MCF 10A (cell line): ENCODE measurements around the gene CTBP2. TPM values are rescaled to one million over a fixed set of nuclear protein-coding genes. Genes with fewer than 3 reads are reported as not detected.

ENCODE experiments used
- BruUV-seq: library from RNA; stranded (reverse); fragments of 400-500 nt; replicated peaks from 2 replicates; lab custom pipeline; 2021; lab: Mats Ljungman, UMichigan
- CTCF ChIA-PET: fragments of 300-600 bp; sonication (Branson Sonifier 250); formaldehyde crosslinking; extraction: SDS; loops from one replicate; lab custom pipeline; 2021; ENCODE audit warnings: antibody characterized with exemption, inconsistent platforms; lab: Yijun Ruan, JAX
- POLR2A ChIA-PET: fragments of 300-600, 350-650 bp; sonication (Branson Sonifier 250); formaldehyde crosslinking; extraction: SDS; loops from one replicate; lab custom pipeline; 2020; ENCODE audit warnings: antibody characterized with exemption, inconsistent platforms; lab: Yijun Ruan, JAX
- DNase-seq: peaks from one replicate; pipeline ENCODE4 v3.0.0-alpha.2; 2018; ENCODE audit not compliant: unreplicated experiment
- H3K27ac Mint-ChIP-seq: one replicate; pipeline ENCODE4 v1.8.0; 2022; ENCODE audit warnings: mild to moderate bottlenecking, low read depth, mixed read lengths; ENCODE audit not compliant: unreplicated experiment
- H3K27me3 Mint-ChIP-seq: one replicate; pipeline ENCODE4 v1.8.0; 2022; ENCODE audit warnings: mixed read lengths; ENCODE audit not compliant: insufficient read depth, unreplicated experiment
- H3K36me3 Mint-ChIP-seq: one replicate; pipeline ENCODE4 v1.8.0; 2022; ENCODE audit warnings: mild to moderate bottlenecking, moderate library complexity, mixed read lengths; ENCODE audit not compliant: insufficient read depth, unreplicated experiment
- H3K4me1 Mint-ChIP-seq: one replicate; pipeline ENCODE4 v1.8.0; 2022; ENCODE audit warnings: mixed read lengths; ENCODE audit not compliant: insufficient read depth, unreplicated experiment
- H3K4me3 Mint-ChIP-seq: one replicate; pipeline ENCODE4 v1.8.0; 2022; ENCODE audit warnings: mild to moderate bottlenecking, moderate library complexity, mixed read lengths; ENCODE audit not compliant: unreplicated experiment
- H3K9me3 Mint-ChIP-seq: one replicate; pipeline ENCODE4 v1.8.0; 2022; ENCODE audit warnings: mixed read lengths; ENCODE audit not compliant: unreplicated experiment
- CTCF ChIP-seq: fragments of 200-600 bp; IDR thresholded peaks from one replicate; pipeline ENCODE4 v1.8.0; 2022; ENCODE audit warnings: antibody characterized with exemption, mild to moderate bottlenecking; ENCODE audit not compliant: unreplicated experiment
- intact Hi-C: fragments of 100-400 bp; cut with micrococcal nuclease; formaldehyde crosslinking; loops from 2 replicates; pipeline ENCODE4 v1.14.1; 2022
- total RNA-seq: library from RNA; stranded (reverse); gene quantifications from 2 replicates; pipeline ENCODE4 v1.2.3, GENCODE V29; 2022

The CTBP2 gene
- total RNA-seq, 1 experiment from 2014 or later: 152 TPM

GRCh38 chr10:124994573-124995473 lies 165.5 kb downstream of the CTBP2 start:
- Mint-ChIP-seq H3K4me1 (no peaks in the 10 kb centered on the region), H3K27me3 (no peaks in the 10 kb centered on the region), H3K9me3 (no peaks in the 10 kb centered on the region), H3K27ac (no peak overlapping the region), H3K36me3 (peaks cover 94% of the 10 kb centered on the region), H3K4me3 (no peak overlapping the region)
- intact Hi-C loops: no loop called here
- CTCF ChIA-PET: interaction anchor here (0.6 kb wide), 1 partner anchor 61 kb away, joined by 3 read pairs; no protein-coding TSS in a partner anchor
- DNase-seq: no peak
- TF ChIP-seq CTCF: no peak
- no TSS peak for BruUV-seq
- POLR2A ChIA-PET: interaction anchor here (0.6 kb wide), 1 partner anchor 13 kb away, joined by 3 read pairs; no protein-coding TSS in a partner anchor

- H3K4me1 Mint-ChIP-seq: no peaks in the 10 kb centered on the region
- no peaks in the 10 kb centered on the region for H3K27me3 Mint-ChIP-seq
- no peak for DNase-seq
- POLR2A ChIA-PET: interaction anchor here (0.8 kb wide), 1 partner anchor 54 kb away, joined by 3 read pairs; no protein-coding TSS in a partner anchor
- no TSS peak for BruUV-seq
- intact Hi-C loops: loop anchor here (2.0 kb wide), 2 partner anchors 67 to 635 kb away; no protein-coding TSS in a partner anchor
- no peak overlapping the region for H3K27ac Mint-ChIP-seq
- no peak for TF ChIP-seq CTCF
- no peaks in the 10 kb centered on the region for H3K9me3 Mint-ChIP-seq
- H3K4me3 Mint-ChIP-seq: no peak overlapping the region
- CTCF ChIA-PET: no interaction called here
- H3K36me3 Mint-ChIP-seq: peaks cover 94% of the 10 kb centered on the region
Measured at GRCh38 chr10:124993736-124994451, 166.5 kb downstream of the CTBP2 start.

GRCh38 chr10:124993345-124993708 lies 167.0 kb downstream of the CTBP2 start:
- no peaks in the 10 kb centered on the region for H3K27me3 Mint-ChIP-seq
- no peak for DNase-seq
- no peaks in the 10 kb centered on the region for H3K9me3 Mint-ChIP-seq
- POLR2A ChIA-PET: interaction anchor here (0.6 to 1.1 kb wide), 3 partner anchors 17 to 75 kb away, joined by 3 read pairs; no protein-coding TSS in a partner anchor
- H3K4me1 Mint-ChIP-seq: no peaks in the 10 kb centered on the region
- H3K27ac Mint-ChIP-seq: no peak overlapping the region
- H3K36me3 Mint-ChIP-seq: peaks cover 94% of the 10 kb centered on the region
- no TSS peak for BruUV-seq
- TF ChIP-seq CTCF: no peak
- intact Hi-C loops: loop anchor here (2.0 kb wide), 2 partner anchors 67 to 635 kb away; no protein-coding TSS in a partner anchor
- no peak overlapping the region for H3K4me3 Mint-ChIP-seq
- CTCF ChIA-PET: interaction anchor here (0.6 to 1.4 kb wide), 9 partner anchors 9 to 635 kb away, joined by 3 to 7 read pairs (median 3); no protein-coding TSS in a partner anchor
